Measurements from ENCODE around the gene GALNT10. TPM values are rescaled to one million over a fixed set of nuclear protein-coding genes. Genes with fewer than 3 reads are reported as not detected.
A peak's percentile ranks its signal among the peaks of the same experiment; 100 is the strongest.

The GALNT10 gene
- total and polyA plus RNA-seq, 10 of the 15 experiments (the other 5 are each of a cell fraction or from before 2014, with no cell fraction given) = 3.9 to 35.4 (median 15.5) TPM

GRCh38 chr5:154351141-154351540 lies 160.6 kb downstream of the GALNT10 start (continued):
- TF ChIP-seq NKRF (conservative IDR thresholded peaks at IDR 0.05) = no peak
- TF ChIP-seq ZBTB11 (CRISPR knock-in tag; IDR thresholded peaks at IDR 0.05) = no peak
- no peak for TF ChIP-seq SMARCA5 (IDR thresholded peaks at IDR 0.05)
- no peak for TF ChIP-seq MTA3 (IDR thresholded peaks at IDR 0.05; ENCODE audit: borderline replicate concordance, low read length)
- TF ChIP-seq ETV6 (conservative IDR thresholded peaks at IDR 0.05 in 1 of 2, IDR thresholded peaks at IDR 0.05 in 1 of 2; ENCODE audit: borderline replicate concordance in 1 of 2, low read depth in 1 of 2) = no peak

- in situ Hi-C loops (cut with MboI) = no loop called here
- POLR2A ChIA-PET = interaction anchor here (1.0 kb wide), 1 partner anchor 13 kb away, joined by 3 read pairs; no protein-coding TSS in a partner anchor
- FAIRE-seq (no peak), DNase-seq (ENCODE audit: low read depth, low spot score) (peak; percentile 16), ATAC-seq (peak; percentile 64)
- CTCF ChIA-PET = interaction anchor here (1.3 kb wide), 2 partner anchors 53 to 154 kb away, joined by 3 read pairs; no protein-coding TSS in a partner anchor
- Histone ChIP-seq H3K79me2 (ENCODE audit: control insufficient read depth, insufficient read depth, low read length) (no peaks in the 10 kb centered on the region), H2AFZ (ENCODE audit: control insufficient read depth, low read depth, low read length) (no peak overlapping the region), H3K9ac (ENCODE audit: control insufficient read depth, insufficient read depth, low read length) (no peak overlapping the region), H3K4me2 (ENCODE audit: control insufficient read depth, insufficient read depth) (no peak overlapping the region), H3K27ac (ENCODE audit: control insufficient read depth, insufficient read depth) (no peak overlapping the region), H3K9me3 (replicated peaks; ENCODE audit: control insufficient read depth, insufficient read depth, low read length) (no peaks in the 10 kb centered on the region), H3K36me3 (ENCODE audit: control insufficient read depth in 2 of 2, insufficient read depth in 2 of 2, low read length in 1 of 2) (no peaks in the 10 kb centered on the region), H3K4me1 (ENCODE audit: control insufficient read depth, insufficient read depth, low read length) (peaks cover 7% of the 10 kb centered on the region; the same call in 1 of the 2 replicates), H4K20me1 (ENCODE audit: control insufficient read depth, insufficient read depth) (no peaks in the 10 kb centered on the region), H3K27me3 (replicated peaks in 1 of 2; ENCODE audit: control insufficient read depth in 2 of 2, insufficient read depth in 2 of 2, low read length in 1 of 2) (no peaks in the 10 kb centered on the region), H3K4me3 (no peak overlapping the region)
- WGBS (ENCODE audit: insufficient coverage, insufficient replicate concordance, low lambda C conversion rate, missing lambda C conversion rate) = 65% methylated on average over 3 of the region's 3 CpGs
- RAD21 ChIA-PET (ENCODE audit: unreplicated experiment) = interaction anchor here (1.0 kb wide), 1 partner anchor 33 kb away, joined by 4 read pairs; no protein-coding TSS in a partner anchor
- SMC1A ChIA-PET (ENCODE audit: uncharacterized antibody, unreplicated experiment) = interaction anchor here (0.8 kb wide), 1 partner anchor 166 kb away, joined by 3 read pairs; no protein-coding TSS in a partner anchor
- intact Hi-C loops (cut with micrococcal nuclease; ENCODE audit: unreplicated experiment) = no loop called here
- no TSS peak for BruUV-seq (replicated peaks)
- no peak for TF ChIP-seq NFYB (IDR thresholded peaks at IDR 0.05; ENCODE audit: insufficient read depth, low read depth, low read length)
- no peak for TF ChIP-seq BCL3 (IDR thresholded peaks at IDR 0.05; ENCODE audit: borderline replicate concordance, insufficient read depth, low read depth, low read length, poor library complexity, severe bottlenecking)
- TF ChIP-seq NFIC (IDR thresholded peaks at IDR 0.05; ENCODE audit: low read depth, low read length) = peak; percentile 60
- TF ChIP-seq GATAD2B (conservative IDR thresholded peaks at IDR 0.05; ENCODE audit: low read depth) = no peak
- no peak for TF ChIP-seq POLR2A (IDR thresholded peaks at IDR 0.05; ENCODE audit: low read depth, low read length)
- TF ChIP-seq ZBTB11 (CRISPR knock-in tag; IDR thresholded peaks at IDR 0.05) = no peak
- TF ChIP-seq IKZF2 (IDR thresholded peaks at IDR 0.05) = peak in 1 of 2 experiments; percentile 43; a peak in 1 of 4 replicates
- TF ChIP-seq CBFB (IDR thresholded peaks at IDR 0.05; ENCODE audit: low read depth) = no peak
Observed at GRCh38 chr5:154351566-154351965, 161.0 kb downstream of the GALNT10 start.
